ENCODE data around the gene DLG1. TPM values are rescaled to one million over a fixed set of nuclear protein-coding genes. Genes with fewer than 3 reads are reported as not detected.

Gene DLG1
- total RNA-seq, 1 donor from 2014 or later: 168 TPM

- TF ChIP-seq CTCF (IDR thresholded peaks at IDR 0.05): no peak
- Mint-ChIP-seq H3K27me3 (ENCODE audit: unreplicated experiment) (no peaks in the 10 kb centered on the region), H3K36me3 (ENCODE audit: unreplicated experiment) (peaks cover 49% of the 10 kb centered on the region), H3K4me3 (ENCODE audit: unreplicated experiment) (no peak overlapping the region), H3K27ac (ENCODE audit: unreplicated experiment) (no peak overlapping the region), H3K9me3 (ENCODE audit: unreplicated experiment) (peaks cover 9% of the 10 kb centered on the region), H3K4me1 (ENCODE audit: unreplicated experiment) (peaks cover 13% of the 10 kb centered on the region)
- DNase-seq (ENCODE audit: extremely low spot score, unreplicated experiment): no peak
Measured at GRCh38 chr3:197135212-197135611, 163.2 kb downstream of the DLG1 start.

- H3K4me1 Mint-ChIP-seq (ENCODE audit: unreplicated experiment): peaks cover 6% of the 10 kb centered on the region
- H3K27ac Mint-ChIP-seq (ENCODE audit: unreplicated experiment): no peak overlapping the region
- peaks cover 59% of the 10 kb centered on the region for H3K36me3 Mint-ChIP-seq (ENCODE audit: unreplicated experiment)
- no peak for TF ChIP-seq CTCF (IDR thresholded peaks at IDR 0.05)
- no peaks in the 10 kb centered on the region for H3K27me3 Mint-ChIP-seq (ENCODE audit: unreplicated experiment)
- H3K9me3 Mint-ChIP-seq (ENCODE audit: unreplicated experiment): peaks cover 16% of the 10 kb centered on the region
- H3K4me3 Mint-ChIP-seq (ENCODE audit: unreplicated experiment): no peak overlapping the region
- no peak for DNase-seq (ENCODE audit: extremely low spot score, unreplicated experiment)
Measured at GRCh38 chr3:197132916-197133530, 165.4 kb downstream of the DLG1 start.

- TF ChIP-seq CTCF (IDR thresholded peaks at IDR 0.05): no peak
- peaks cover 7% of the 10 kb centered on the region for H3K9me3 Mint-ChIP-seq (ENCODE audit: unreplicated experiment)
- no peak overlapping the region for H3K4me3 Mint-ChIP-seq (ENCODE audit: unreplicated experiment)
- H3K4me1 Mint-ChIP-seq (ENCODE audit: unreplicated experiment): no peaks in the 10 kb centered on the region
- H3K27me3 Mint-ChIP-seq (ENCODE audit: unreplicated experiment): no peaks in the 10 kb centered on the region
- DNase-seq (ENCODE audit: extremely low spot score, unreplicated experiment): no peak
- H3K36me3 Mint-ChIP-seq (ENCODE audit: unreplicated experiment): peaks cover 50% of the 10 kb centered on the region
- no peak overlapping the region for H3K27ac Mint-ChIP-seq (ENCODE audit: unreplicated experiment)
Measured at GRCh38 chr3:197125636-197126035, 172.8 kb downstream of the DLG1 start.

- no peak overlapping the region for H3K27ac Mint-ChIP-seq (ENCODE audit: unreplicated experiment)
- no peak overlapping the region for H3K4me3 Mint-ChIP-seq (ENCODE audit: unreplicated experiment)
- no peak for TF ChIP-seq CTCF (IDR thresholded peaks at IDR 0.05)
- no peak for DNase-seq (ENCODE audit: extremely low spot score, unreplicated experiment)
- peaks cover 7% of the 10 kb centered on the region for H3K9me3 Mint-ChIP-seq (ENCODE audit: unreplicated experiment)
- H3K4me1 Mint-ChIP-seq (ENCODE audit: unreplicated experiment): no peaks in the 10 kb centered on the region
- H3K27me3 Mint-ChIP-seq (ENCODE audit: unreplicated experiment): no peaks in the 10 kb centered on the region
- peaks cover 47% of the 10 kb centered on the region for H3K36me3 Mint-ChIP-seq (ENCODE audit: unreplicated experiment)
Measured at GRCh38 chr3:197124713-197125112, 173.7 kb downstream of the DLG1 start.

GRCh38 chr3:197122394-197122793, 176.0 kb downstream of the DLG1 start:
- Mint-ChIP-seq H3K9me3 (ENCODE audit: unreplicated experiment) (no peaks in the 10 kb centered on the region), H3K36me3 (ENCODE audit: unreplicated experiment) (peaks cover 27% of the 10 kb centered on the region)

More at GRCh38 chr3:197122394-197122793, 176.0 kb downstream of the DLG1 start:
- no peak for DNase-seq (ENCODE audit: extremely low spot score, unreplicated experiment)
- Mint-ChIP-seq H3K27ac (ENCODE audit: unreplicated experiment) (no peak overlapping the region), H3K27me3 (ENCODE audit: unreplicated experiment) (no peaks in the 10 kb centered on the region), H3K4me3 (ENCODE audit: unreplicated experiment) (no peak overlapping the region), H3K4me1 (ENCODE audit: unreplicated experiment) (peaks cover under 1% of the 10 kb centered on the region)
- no peak for TF ChIP-seq CTCF (IDR thresholded peaks at IDR 0.05)
